ENCODE data around the gene TMEM62. TPM values are rescaled to one million over a fixed set of nuclear protein-coding genes. Genes with fewer than 3 reads are reported as not detected.
A peak's percentile ranks its signal among the peaks of the same experiment; 100 is the strongest.
"Not testable (repeated sequence)": the region's sequence is repeated elsewhere in the genome, so short reads cannot be mapped to it uniquely, and the experiment has no call there.

The TMEM62 gene
- polyA plus RNA-seq, 1 donor: 9.4 TPM

DNA sequence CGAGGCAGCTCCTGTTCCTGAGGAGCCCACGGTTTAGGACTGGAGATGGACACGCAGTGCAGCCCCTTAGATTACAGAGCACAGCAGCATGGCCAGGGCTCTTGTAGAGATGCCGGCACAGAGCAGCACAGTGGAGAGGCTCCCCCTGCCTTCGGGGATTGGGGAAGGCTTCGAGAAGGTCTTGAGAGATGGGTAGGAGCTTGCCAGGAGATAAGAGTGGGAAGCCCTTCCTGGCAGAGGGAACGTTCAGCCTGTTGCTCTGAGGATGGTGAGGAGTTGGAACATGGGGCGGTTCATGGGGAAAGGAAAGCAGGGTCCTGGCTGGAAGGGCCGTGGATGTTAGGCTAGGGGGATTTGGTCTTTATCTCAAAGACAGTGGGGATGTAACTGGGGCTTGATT, 77.4 kb downstream of the TMEM62 start:
- DNase-seq: no peak

- DNase-seq: no peak
Measured at GRCh38 chr15:43211224-43211735, 77.9 kb downstream of the TMEM62 start.

DNA sequence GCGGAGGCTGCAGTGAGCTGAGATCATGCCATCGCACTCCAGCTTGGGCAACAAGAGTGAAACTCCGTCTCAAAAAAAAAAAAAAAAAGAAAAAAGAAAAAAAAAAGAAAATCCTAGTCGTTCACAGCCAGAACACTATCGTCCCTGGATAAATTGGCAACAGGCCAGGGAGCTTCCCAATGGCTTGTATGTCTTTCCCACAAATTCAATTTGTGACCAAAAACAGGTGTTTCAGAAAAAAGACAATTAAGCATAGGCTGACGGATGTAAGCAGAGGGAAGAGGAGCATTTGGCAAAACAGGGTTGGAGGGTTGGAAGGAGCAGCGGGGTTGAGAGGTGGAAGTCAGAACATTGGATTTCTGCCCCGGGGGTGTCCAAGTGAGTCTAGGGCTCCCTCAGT, 78.9 kb downstream of the TMEM62 start:
- no peak for DNase-seq

DNA sequence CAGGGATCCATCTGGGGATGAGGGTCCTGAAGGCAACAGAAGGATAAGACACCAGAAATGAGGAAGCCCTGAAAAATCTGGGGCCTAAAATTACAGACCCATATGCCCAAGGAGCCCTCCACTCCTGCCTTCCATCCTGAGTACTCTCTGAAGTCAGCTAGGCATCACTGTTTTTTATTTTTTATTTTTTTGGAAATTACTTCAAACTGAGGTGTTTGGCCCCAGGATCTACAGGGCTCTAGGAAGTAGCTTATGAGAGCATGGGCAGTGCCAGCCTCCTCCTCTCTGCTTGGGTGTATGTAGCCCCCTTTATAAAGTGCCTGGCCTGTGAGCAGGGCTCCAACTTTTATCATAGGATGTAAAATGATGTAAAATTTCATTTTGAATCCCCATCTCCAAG, 79.6 kb downstream of the TMEM62 start:
- DNase-seq: no peak

- no peak for DNase-seq
Measured at GRCh38 chr15:43213466-43213865, 80.1 kb downstream of the TMEM62 start.

DNA sequence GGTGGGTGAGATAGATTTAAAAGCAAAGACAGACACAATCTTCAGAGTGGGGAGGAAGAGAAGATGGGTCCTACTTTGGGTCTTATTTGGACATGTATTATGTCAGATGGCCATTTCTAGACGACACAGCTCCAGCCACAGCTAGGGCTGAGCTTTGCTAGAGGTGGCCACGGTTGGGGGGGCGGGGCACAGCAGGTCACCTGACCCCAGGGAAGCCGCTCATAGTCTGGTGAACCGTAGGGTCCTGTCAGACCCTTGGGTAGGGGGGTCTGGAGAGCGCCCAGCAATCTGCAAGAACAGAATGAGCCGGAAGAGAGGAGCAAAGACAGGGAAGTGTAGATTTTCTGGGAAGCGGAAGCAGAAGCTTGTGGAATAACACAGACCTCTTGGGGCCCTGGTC, 80.8 kb downstream of the TMEM62 start:
- DNase-seq: no peak

GRCh38 chr15:43214592-43215295, 81.4 kb downstream of the TMEM62 start:
- DNase-seq: no peak

GRCh38 chr15:43215961-43216360, 82.6 kb downstream of the TMEM62 start:
- DNase-seq: no peak

GRCh38 chr15:43218908-43219706, 85.7 kb downstream of the TMEM62 start:
- DNase-seq: no peak

DNA sequence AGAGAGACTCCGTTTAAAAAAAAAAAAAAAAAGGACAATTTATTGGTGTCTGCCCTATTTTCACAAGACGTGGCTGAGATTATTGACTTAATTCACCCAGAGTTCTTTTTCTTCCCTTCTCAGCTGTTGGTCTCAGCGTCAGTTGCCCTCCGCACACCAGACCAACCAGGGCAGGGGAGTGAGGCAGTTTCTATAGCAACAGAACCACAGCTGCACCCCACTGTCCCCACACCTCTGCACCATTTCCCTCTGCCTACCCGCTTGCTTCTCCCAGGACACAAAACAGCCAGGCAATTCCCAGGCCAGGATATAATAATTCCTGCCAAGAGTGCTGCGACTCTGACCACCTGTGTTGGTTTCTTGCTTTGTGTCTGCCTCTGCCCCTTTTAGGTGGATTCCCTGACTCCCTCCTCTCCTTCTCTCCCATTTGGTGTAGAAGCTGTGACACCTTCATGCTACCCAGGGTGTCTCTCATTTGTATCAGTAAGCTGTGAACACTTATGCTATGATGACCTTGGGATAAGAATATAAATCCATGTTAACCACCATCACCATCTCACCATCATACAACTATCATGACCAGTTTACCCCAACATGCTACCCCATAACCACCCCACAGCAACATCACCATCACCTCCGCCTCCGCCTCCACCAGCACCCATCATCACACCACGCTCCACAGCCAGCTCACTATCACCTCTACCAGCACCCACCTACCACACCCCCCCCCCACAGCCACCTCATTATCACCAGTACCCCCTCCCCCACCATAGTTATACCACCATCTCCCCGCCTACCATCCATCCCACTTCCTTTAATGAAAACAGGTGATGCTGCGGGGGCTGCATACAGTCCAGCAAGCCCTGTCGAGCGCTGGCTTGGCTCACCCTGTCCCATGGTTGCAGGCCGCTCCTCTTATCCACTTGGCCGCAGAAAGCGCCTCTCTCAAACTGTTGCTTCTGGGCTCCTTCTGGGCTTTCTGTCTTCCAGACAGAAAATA, 86.8 kb downstream of the TMEM62 start:
- no peak for DNase-seq

DNA sequence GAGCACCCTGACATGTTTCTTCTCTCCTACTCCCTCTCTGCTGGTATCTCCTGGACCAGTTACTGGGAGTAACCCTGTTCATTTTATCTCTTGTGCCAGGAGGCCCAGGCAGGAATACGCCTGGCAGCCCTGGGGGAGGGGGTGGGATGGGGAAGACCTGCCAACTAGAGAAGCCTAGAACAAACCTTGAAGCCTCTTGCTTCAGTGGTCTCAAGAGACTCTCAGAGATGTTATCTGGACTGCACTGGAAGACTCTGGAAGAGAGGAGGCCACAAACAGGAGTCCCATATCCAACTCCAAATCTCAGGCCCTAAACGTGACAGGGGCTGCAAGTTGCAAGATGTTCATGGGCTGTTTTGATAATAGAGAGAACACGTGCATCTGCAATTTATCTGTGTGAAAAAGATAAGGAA, 87.6 kb downstream of the TMEM62 start, which contains the start of gene EPB42:
Gene EPB42, minus strand, starts transcription at position 28 of the 413 bp plus-strand sequence. CDS start 193 bp downstream, outside the sequence.
- DNase-seq: no peak

GRCh38 chr15:43221422-43221821, 88.0 kb downstream of the TMEM62 start:
- no peak for DNase-seq

- peak; percentile 69 for DNase-seq
Measured at GRCh38 chr15:43225201-43225949, 92.0 kb downstream of the TMEM62 start.

GRCh38 chr15:43225950-43226255, 92.5 kb downstream of the TMEM62 start:
- DNase-seq: not testable (repeated sequence)

DNA sequence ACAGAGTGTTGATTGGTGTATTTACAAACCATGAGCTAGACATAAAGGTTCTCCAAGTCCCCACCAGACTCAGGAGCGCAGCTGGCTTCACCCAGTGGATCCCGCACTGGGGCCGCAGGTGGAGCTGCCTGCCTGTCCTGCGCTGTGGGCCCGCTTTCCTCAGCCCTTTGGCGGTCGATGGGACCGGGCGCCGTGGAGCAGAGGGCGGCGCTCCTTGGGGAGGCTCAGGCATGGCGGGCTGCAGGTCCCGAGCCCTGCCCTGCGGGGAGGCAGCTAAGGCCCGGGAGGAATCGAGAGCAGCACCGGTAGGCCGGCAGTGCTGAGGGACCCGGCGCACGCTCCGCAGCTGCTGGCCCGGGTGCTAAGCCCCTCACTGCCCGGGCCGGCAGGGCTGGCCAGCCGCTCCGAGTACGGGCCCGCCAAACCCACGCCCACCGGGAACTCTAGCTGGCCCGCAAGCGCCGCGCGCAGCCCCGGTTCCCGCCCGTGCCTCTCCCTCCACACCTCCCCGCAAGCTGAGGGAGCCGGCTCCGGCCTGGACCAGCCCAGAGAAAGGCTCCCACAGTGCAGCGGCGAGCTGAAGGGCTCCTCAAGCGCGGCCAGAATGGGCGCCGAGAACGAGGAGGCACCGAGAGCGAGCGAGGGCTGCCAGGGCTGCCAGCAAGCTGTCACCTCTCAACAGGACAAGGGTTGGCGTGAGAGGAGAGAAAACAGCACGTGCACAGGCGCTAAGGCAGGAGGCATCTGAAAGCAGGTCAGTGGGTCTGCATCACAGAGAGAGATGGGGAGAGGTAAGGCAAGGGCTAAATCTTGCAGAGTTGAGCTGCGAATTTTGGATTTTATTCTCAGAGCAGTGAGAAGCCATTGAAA, 93.3 kb downstream of the TMEM62 start:
- no peak for DNase-seq

- DNase-seq: no peak
Measured at GRCh38 chr15:43229977-43230376, 96.6 kb downstream of the TMEM62 start.

GRCh38 chr15:43230640-43231115, 97.3 kb downstream of the TMEM62 start:
- no peak for DNase-seq

DNA sequence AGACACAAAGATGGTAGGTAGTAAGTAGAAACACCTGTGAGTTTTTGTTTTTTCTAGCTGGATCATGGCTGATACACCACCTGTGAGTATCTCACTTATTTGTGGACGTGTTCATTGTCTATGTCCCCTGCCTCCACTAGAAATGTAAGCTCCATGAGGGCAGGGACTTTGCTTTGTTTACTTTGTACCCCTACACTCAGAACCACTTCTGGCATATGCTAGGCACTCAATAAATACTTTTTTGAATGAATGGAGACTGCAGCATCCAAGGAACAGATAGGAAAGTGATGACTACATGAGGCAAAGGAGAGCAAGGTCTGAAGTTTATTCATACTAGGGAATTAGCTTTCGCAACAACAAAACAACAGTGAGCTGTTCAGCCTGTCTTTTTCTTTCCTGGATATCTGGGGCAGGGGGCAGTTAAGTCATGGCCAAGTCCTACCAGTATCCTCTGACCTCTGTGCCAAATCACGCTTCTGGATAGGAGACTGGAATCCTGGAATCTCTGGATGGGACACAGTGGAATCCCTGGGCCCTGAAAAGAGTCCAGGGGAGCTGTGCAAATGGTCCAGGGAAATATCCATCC, 99.0 kb downstream of the TMEM62 start:
- no peak for DNase-seq
